Esophagus (tissue), 2 donors: ENCODE data around the gene QPCT. TPM values are rescaled to one million over a fixed set of nuclear protein-coding genes. Genes with fewer than 3 reads are reported as not detected.

Experiments used
- H3K27ac ChIP-seq, 2 donors: one replicate each; pipeline ENCODE4 v1.5.1; 2013; ENCODE audit warnings: low read depth in 2 of 2, mild to moderate bottlenecking in 2 of 2, inconsistent platforms in 1 of 2, low read length in 1 of 2, moderate library complexity in 1 of 2
- H3K27me3 ChIP-seq, 2 donors: one replicate each; pipeline ENCODE4 v1.6.1; 2013; ENCODE audit warnings: low read length in 2 of 2, control low read depth in 1 of 2, mild to moderate bottlenecking in 1 of 2; ENCODE audit not compliant: insufficient read depth in 2 of 2, control insufficient read depth in 1 of 2
- H3K36me3 ChIP-seq, 2 donors: one replicate each; pipeline ENCODE4 v1.6.1; 2013; ENCODE audit warnings: low read length in 1 of 2; ENCODE audit not compliant: control insufficient read depth in 2 of 2, insufficient read depth in 2 of 2
- H3K4me1 ChIP-seq, 2 donors: one replicate each; pipeline ENCODE4 v1.6.1; 2013; ENCODE audit warnings: low read length in 1 of 2; ENCODE audit not compliant: control insufficient read depth in 2 of 2, insufficient read depth in 2 of 2
- H3K4me3 ChIP-seq, 2 donors: one replicate each; pipeline ENCODE4 v1.5.1; 2013; ENCODE audit warnings: low read length in 2 of 2, mild to moderate bottlenecking in 2 of 2, low read depth in 1 of 2, moderate library complexity in 1 of 2
- H3K9me3 ChIP-seq, 2 donors: one replicate each; pipeline ENCODE4 v1.6.1; 2013; ENCODE audit warnings: mild to moderate bottlenecking in 2 of 2, low read depth in 1 of 2, low read length in 1 of 2, moderate library complexity in 1 of 2; ENCODE audit not compliant: control insufficient read depth in 2 of 2, insufficient read depth in 1 of 2
- WGBS, 2 donors: extraction: QIAGEN DNeasy Blood & Tissue Kit; methylation state at CpG; one replicate each; pipeline ENCODE4 v1.1.7; 2013; 5-methylcytosine and 5-hydroxymethylcytosine counted together
- polyA plus RNA-seq, 2 donors: library from polyadenylated mRNA; stranded (reverse); fragments of 200-250 nt; gene quantifications; one replicate each; pipeline ENCODE4 v1.2.3, GENCODE V29; 2013
- donor health status: healthy with polysubstance abuse.
- donor health status: Bipolar disorder and iron deficiency.

The QPCT gene
- polyA plus RNA-seq, 2 donors, result 1.2 to 1.8 TPM

DNA sequence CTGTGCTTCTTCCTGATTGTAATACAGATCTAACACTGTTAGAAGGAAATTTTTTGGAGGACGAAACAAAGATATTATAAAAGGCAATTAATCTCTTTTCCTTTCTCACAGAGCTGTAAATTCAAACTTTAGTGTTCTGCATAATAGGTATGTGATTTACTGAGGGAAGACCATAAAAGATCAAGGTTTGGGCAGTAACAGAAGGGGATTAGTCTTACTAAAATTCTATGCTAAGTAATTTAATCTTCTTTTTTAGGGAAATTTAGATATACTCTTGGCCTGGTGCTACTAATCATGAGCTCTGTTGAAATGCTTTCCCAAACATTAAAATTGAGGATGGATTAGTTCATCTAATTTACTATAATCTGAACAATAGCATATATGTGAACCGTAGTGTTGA lies 8.8 kb upstream of the QPCT start:
- Histone ChIP-seq H3K27me3 (no peaks in the 10 kb centered on the region), H3K36me3 (no peaks in the 10 kb centered on the region), H3K4me1 (no peaks in the 10 kb centered on the region), H3K27ac (no peak overlapping the region), H3K4me3 (no peak overlapping the region), H3K9me3 (no peaks in the 10 kb centered on the region)
- WGBS, 2 donors, result 87 to 93% methylated on average over 2 of the region's 2 CpGs

DNA sequence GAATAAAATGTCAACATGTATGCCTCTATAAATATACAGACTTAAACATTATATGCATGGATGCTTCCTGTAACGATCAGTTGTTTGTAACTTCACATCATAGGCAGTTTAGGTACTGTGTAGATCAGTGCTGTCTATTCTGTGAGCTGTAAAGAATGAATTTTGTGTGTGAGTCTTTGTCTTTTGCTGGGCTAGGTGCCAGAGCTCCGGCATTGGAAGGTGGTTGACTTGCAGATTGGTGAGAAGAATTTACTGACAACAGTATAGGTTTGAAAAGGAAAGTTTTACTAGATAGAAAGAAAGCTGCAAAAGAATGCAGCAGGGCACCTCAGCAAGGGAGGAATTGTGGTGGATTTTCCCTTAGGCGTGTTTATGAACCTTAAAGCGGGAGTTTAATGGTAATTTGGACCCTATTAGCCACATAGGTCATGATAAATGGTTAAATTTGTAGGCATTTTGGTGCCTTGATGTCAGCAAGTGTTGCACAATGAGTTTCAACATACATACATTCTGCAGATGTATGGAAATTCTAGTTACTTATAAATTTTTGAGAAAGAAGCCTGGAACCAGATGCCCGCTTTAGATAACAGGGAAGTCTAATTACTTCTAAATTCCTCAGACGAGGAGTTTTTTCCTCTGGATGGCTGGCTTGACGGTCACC lies 6.7 kb upstream of the QPCT start:
- 76% methylated on average over 7 of the region's 7 CpGs for WGBS, 2 donors
- H3K9me3 ChIP-seq, result no peaks in the 10 kb centered on the region
- no peaks in the 10 kb centered on the region for H3K36me3 ChIP-seq
- no peaks in the 10 kb centered on the region for H3K27me3 ChIP-seq
- H3K4me1 ChIP-seq, result no peaks in the 10 kb centered on the region
- H3K4me3 ChIP-seq, result no peak overlapping the region
- H3K27ac ChIP-seq, result no peak overlapping the region

- Histone ChIP-seq H3K27ac (no peak overlapping the region), H3K9me3 (no peaks in the 10 kb centered on the region), H3K36me3 (no peaks in the 10 kb centered on the region), H3K4me3 (no peak overlapping the region), H3K27me3 (no peaks in the 10 kb centered on the region), H3K4me1 (no peaks in the 10 kb centered on the region)
- 79 to 83% methylated on average over 4 of the region's 4 CpGs for WGBS, 2 donors
Measured at GRCh38 chr2:37338933-37339332, 5.5 kb upstream of the QPCT start.

- Histone ChIP-seq H3K4me3 (no peak overlapping the region), H3K36me3 (no peaks in the 10 kb centered on the region), H3K9me3 (no peaks in the 10 kb centered on the region), H3K27me3 (no peaks in the 10 kb centered on the region), H3K4me1 (peaks cover 0 to 7% of the 10 kb centered on the region in 2 donors), H3K27ac (no peak overlapping the region)
- WGBS, 2 donors, result 75 to 86% methylated on average over 3 of the region's 3 CpGs
Measured at GRCh38 chr2:37340637-37341036, 3.8 kb upstream of the QPCT start.

- Histone ChIP-seq H3K9me3 (no peaks in the 10 kb centered on the region), H3K27ac (no peak overlapping the region), H3K4me1 (peaks cover 0 to 7% of the 10 kb centered on the region in 2 donors), H3K4me3 (no peak overlapping the region), H3K27me3 (no peaks in the 10 kb centered on the region), H3K36me3 (no peaks in the 10 kb centered on the region)
- WGBS, 2 donors, result 90% methylated on average over 7 of the region's 7 CpGs
Measured at GRCh38 chr2:37342591-37343220, 1.7 kb upstream of the QPCT start.

GRCh38 chr2:37343537-37344434 lies 644 bp upstream of the QPCT start:
- peaks cover 0 to 7% of the 10 kb centered on the region in 2 donors for H3K4me1 ChIP-seq
- no peaks in the 10 kb centered on the region for H3K27me3 ChIP-seq
- H3K36me3 ChIP-seq, result no peaks in the 10 kb centered on the region
- WGBS, 2 donors, result 75 to 77% methylated on average over 7 of the region's 7 CpGs
- peak overlapping the region in 1 of 2 donors; percentile 59 for H3K4me3 ChIP-seq
- H3K9me3 ChIP-seq, result no peaks in the 10 kb centered on the region
- peak overlapping the region; percentile 32 to 68 for H3K27ac ChIP-seq

- Histone ChIP-seq H3K4me3 (no peak overlapping the region), H3K4me1 (peaks cover 0 to 7% of the 10 kb centered on the region in 2 donors), H3K36me3 (no peaks in the 10 kb centered on the region), H3K9me3 (no peaks in the 10 kb centered on the region), H3K27ac (no peak overlapping the region), H3K27me3 (no peaks in the 10 kb centered on the region)
- 84 to 88% methylated on average over 5 of the region's 5 CpGs for WGBS, 2 donors
Measured at GRCh38 chr2:37348155-37348554, 3.7 kb downstream of the QPCT start.

GRCh38 chr2:37349231-37349860 lies 4.9 kb downstream of the QPCT start:
- Histone ChIP-seq H3K36me3 (no peaks in the 10 kb centered on the region), H3K27ac (no peak overlapping the region), H3K9me3 (no peaks in the 10 kb centered on the region), H3K27me3 (no peaks in the 10 kb centered on the region), H3K4me1 (peaks cover 0 to 6% of the 10 kb centered on the region in 2 donors), H3K4me3 (no peak overlapping the region)
- 70 to 72% methylated on average over 3 of the region's 3 CpGs for WGBS, 2 donors

GRCh38 chr2:37350034-37350433 lies 5.6 kb downstream of the QPCT start:
- no peaks in the 10 kb centered on the region for H3K27me3 ChIP-seq
- no peaks in the 10 kb centered on the region for H3K9me3 ChIP-seq
- H3K36me3 ChIP-seq, result no peaks in the 10 kb centered on the region
- H3K27ac ChIP-seq, result no peak overlapping the region
- H3K4me1 ChIP-seq, result peaks cover 0 to 2% of the 10 kb centered on the region in 2 donors
- 40 to 44% methylated on average over 3 of the region's 3 CpGs for WGBS, 2 donors
- no peak overlapping the region for H3K4me3 ChIP-seq
